Keratinocyte (primary cell): ENCODE data around the gene SMIM20.

Experiments
- CTCF ChIP-seq, 3 experiments: IDR thresholded peaks in 1 of 3; conservative IDR thresholded peaks in 1 of 3; optimal IDR thresholded peaks in 1 of 3; 2 replicates in 2 of 3; 3 replicates in 1 of 3; pipeline versions ENCODE3 to v1.5.1; 2011; ENCODE audit warnings: low read length in 3 of 3, mild to moderate bottlenecking in 3 of 3, moderate library complexity in 2 of 3, control low read depth in 1 of 3, inconsistent platforms in 1 of 3; ENCODE audit not compliant: insufficient read depth in 2 of 3; ENCODE audit errors: extremely low read depth in 1 of 3
- EZH2 ChIP-seq: IDR thresholded peaks from one replicate; pipeline ENCODE4 v1.6.1; 2012; ENCODE audit warnings: inconsistent platforms, mild to moderate bottlenecking, low read length, moderate library complexity

GRCh38 chr4:25904748-25905082 is 9.3 kb upstream of the SMIM20 start:
- no peak for TF ChIP-seq CTCF (optimal IDR thresholded peaks at IDR 0.05 in 1 of 3, IDR thresholded peaks at IDR 0.05 in 1 of 3, conservative IDR thresholded peaks at IDR 0.05 in 1 of 3; ENCODE audit: extremely low read depth in 1 of 3, insufficient read depth in 2 of 3, low read length in 3 of 3)
- TF ChIP-seq EZH2 = no peak
